AG09309 (cell line): Measurements from ENCODE around the gene ORC3.

Experiments
- DNase-seq: peaks from one replicate; pipeline ENCODE4 v3.0.0-alpha.2; 2010; ENCODE audit warnings: low read depth
- H3K4me3 ChIP-seq: 2 replicates; pipeline ENCODE4 v1.5.1; 2011; ENCODE audit warnings: mild to moderate bottlenecking, low read depth, low read length, moderate library complexity; ENCODE audit not compliant: control insufficient read depth
- CTCF ChIP-seq: IDR thresholded peaks from 2 replicates; pipeline ENCODE4 v1.5.1; 2011; ENCODE audit warnings: mild to moderate bottlenecking, low read depth, low read length, inconsistent platforms; ENCODE audit not compliant: insufficient read depth, control insufficient read depth; ENCODE audit errors: missing control alignments

The ORC3 gene

GRCh38 chr6:87671555-87672029 lies 81.7 kb downstream of the ORC3 start:
- no peak for DNase-seq
- no peak overlapping the region for H3K4me3 ChIP-seq
- TF ChIP-seq CTCF: no peak

GRCh38 chr6:87672641-87673040 lies 82.7 kb downstream of the ORC3 start:
- no peak for DNase-seq
- H3K4me3 ChIP-seq: no peak overlapping the region
- TF ChIP-seq CTCF: no peak

- no peak for TF ChIP-seq CTCF
- no peak for DNase-seq
- no peak overlapping the region for H3K4me3 ChIP-seq
Observed at GRCh38 chr6:87673237-87673636, 83.3 kb downstream of the ORC3 start.

- TF ChIP-seq CTCF: no peak
- DNase-seq: no peak
- H3K4me3 ChIP-seq: no peak overlapping the region
Observed at GRCh38 chr6:87674290-87674689, 84.4 kb downstream of the ORC3 start.

GRCh38 chr6:87675004-87675681 lies 85.2 kb downstream of the ORC3 start:
- no peak for DNase-seq

GRCh38 chr6:87682310-87682709 lies 92.4 kb downstream of the ORC3 start:
- no peak overlapping the region for H3K4me3 ChIP-seq
- no peak for TF ChIP-seq CTCF
- no peak for DNase-seq

More at GRCh38 chr6:87675004-87675681, 85.2 kb downstream of the ORC3 start:
- no peak for TF ChIP-seq CTCF
- no peak overlapping the region for H3K4me3 ChIP-seq
